Activated T-helper 1 cell treated with anti-CD3 and anti-CD28 coated beads, Interleukin-12 subunit alpha, Interleukin-12 subunit beta, Interleukin-2, Interleukin-4 antibody, amounts not matched to agents 30 ng/mL and 10 ng/mL and 1 ng/mL, durations not matched to agents 14 hours and 24 hours and 36 hours (primary cell): Measurements from ENCODE around the gene CXADR. TPM values are rescaled to one million over a fixed set of nuclear protein-coding genes. Genes with fewer than 3 reads are reported as not detected.

Experiments used
- DNase-seq: peaks from one replicate; pipeline ENCODE4 v3.0.0; 2021; ENCODE audit warnings: low spot score
- H3K27ac Mint-ChIP-seq: one replicate; pipeline ENCODE4 v1.8.0; 2021; ENCODE audit warnings: mild to moderate bottlenecking, mixed read lengths
- H3K27me3 Mint-ChIP-seq: one replicate; pipeline ENCODE4 v1.8.0; 2022; ENCODE audit warnings: mild to moderate bottlenecking, moderate library complexity, mixed read lengths; ENCODE audit not compliant: insufficient read depth
- H3K36me3 Mint-ChIP-seq: one replicate; pipeline ENCODE4 v1.8.0; 2021; ENCODE audit warnings: low read depth, mixed read lengths
- H3K4me1 Mint-ChIP-seq: one replicate; pipeline ENCODE4 v1.8.0; 2021; ENCODE audit warnings: low read depth, mixed read lengths
- H3K4me3 Mint-ChIP-seq: one replicate; pipeline ENCODE4 v1.8.0; 2021; ENCODE audit warnings: mild to moderate bottlenecking, moderate library complexity, mixed read lengths
- H3K9me3 Mint-ChIP-seq: one replicate; pipeline ENCODE4 v1.8.0; 2021; ENCODE audit warnings: mixed read lengths
- intact Hi-C: fragments of 100-400 bp; cut with micrococcal nuclease; formaldehyde crosslinking; loops from one replicate; pipeline ENCODE4 v1.15.1; 2024
- total RNA-seq: library from RNA; stranded (reverse); gene quantifications from 2 replicates; pipeline ENCODE4 v1.2.3, GENCODE V29; 2022

CXADR gene
- total RNA-seq, 1 donor from 2014 or later, result 0.18 TPM

GRCh38 chr21:17537299-17537698, 24.5 kb downstream of the CXADR start:
- no peak for DNase-seq
- Mint-ChIP-seq H3K4me1 (no peaks in the 10 kb centered on the region), H3K4me3 (no peak overlapping the region), H3K36me3 (no peaks in the 10 kb centered on the region), H3K27ac (no peak overlapping the region), H3K9me3 (no peaks in the 10 kb centered on the region), H3K27me3 (peaks cover 2% of the 10 kb centered on the region)
- intact Hi-C loops, result no loop called here

- Mint-ChIP-seq H3K36me3 (no peaks in the 10 kb centered on the region), H3K27ac (no peak overlapping the region), H3K27me3 (peaks cover 2% of the 10 kb centered on the region), H3K9me3 (no peaks in the 10 kb centered on the region), H3K4me3 (no peak overlapping the region), H3K4me1 (no peaks in the 10 kb centered on the region)
- no peak for DNase-seq
- intact Hi-C loops, result no loop called here
Observed at GRCh38 chr21:17538576-17538975, 25.7 kb downstream of the CXADR start.

- Mint-ChIP-seq H3K4me1 (no peaks in the 10 kb centered on the region), H3K36me3 (no peaks in the 10 kb centered on the region), H3K4me3 (no peak overlapping the region), H3K27me3 (peaks cover 2% of the 10 kb centered on the region), H3K9me3 (no peaks in the 10 kb centered on the region), H3K27ac (no peak overlapping the region)
- DNase-seq, result no peak
- intact Hi-C loops, result no loop called here
Observed at GRCh38 chr21:17539323-17539722, 26.5 kb downstream of the CXADR start.

GRCh38 chr21:17539743-17540341, 27.0 kb downstream of the CXADR start:
- intact Hi-C loops, result no loop called here
- Mint-ChIP-seq H3K9me3 (no peaks in the 10 kb centered on the region), H3K27me3 (peaks cover 2% of the 10 kb centered on the region), H3K27ac (no peak overlapping the region), H3K36me3 (no peaks in the 10 kb centered on the region), H3K4me3 (no peak overlapping the region), H3K4me1 (no peaks in the 10 kb centered on the region)
- no peak for DNase-seq

- no peak for DNase-seq
- Mint-ChIP-seq H3K4me3 (no peak overlapping the region), H3K27me3 (peaks cover 2% of the 10 kb centered on the region), H3K9me3 (no peaks in the 10 kb centered on the region), H3K36me3 (no peaks in the 10 kb centered on the region), H3K4me1 (no peaks in the 10 kb centered on the region), H3K27ac (no peak overlapping the region)
- intact Hi-C loops, result no loop called here
Observed at GRCh38 chr21:17540530-17540929, 27.7 kb downstream of the CXADR start.

GRCh38 chr21:17542371-17543011, 29.6 kb downstream of the CXADR start:
- H3K4me3 Mint-ChIP-seq, result no peak overlapping the region
- DNase-seq, result no peak
- H3K4me1 Mint-ChIP-seq, result no peaks in the 10 kb centered on the region

GRCh38 chr21:17545007-17545406, 32.2 kb downstream of the CXADR start:
- no peak overlapping the region for H3K27ac Mint-ChIP-seq
- H3K27me3 Mint-ChIP-seq, result peaks cover 2% of the 10 kb centered on the region
- DNase-seq, result no peak
- H3K36me3 Mint-ChIP-seq, result no peaks in the 10 kb centered on the region
- no peaks in the 10 kb centered on the region for H3K9me3 Mint-ChIP-seq
- intact Hi-C loops, result no loop called here
- H3K4me3 Mint-ChIP-seq, result no peak overlapping the region
- H3K4me1 Mint-ChIP-seq, result no peaks in the 10 kb centered on the region

More at GRCh38 chr21:17542371-17543011, 29.6 kb downstream of the CXADR start:
- intact Hi-C loops, result no loop called here
- H3K27ac Mint-ChIP-seq, result no peak overlapping the region
- peaks cover 2% of the 10 kb centered on the region for H3K27me3 Mint-ChIP-seq
- H3K9me3 Mint-ChIP-seq, result no peaks in the 10 kb centered on the region
- H3K36me3 Mint-ChIP-seq, result no peaks in the 10 kb centered on the region

- no peaks in the 10 kb centered on the region for H3K4me1 Mint-ChIP-seq
- no peak for DNase-seq
- no peaks in the 10 kb centered on the region for H3K36me3 Mint-ChIP-seq
- no peak overlapping the region for H3K27ac Mint-ChIP-seq
- no peak overlapping the region for H3K4me3 Mint-ChIP-seq
- H3K9me3 Mint-ChIP-seq, result no peaks in the 10 kb centered on the region
- H3K27me3 Mint-ChIP-seq, result peaks cover 2% of the 10 kb centered on the region
- intact Hi-C loops, result no loop called here
Observed at GRCh38 chr21:17548262-17548661, 35.4 kb downstream of the CXADR start.

- H3K9me3 Mint-ChIP-seq, result no peaks in the 10 kb centered on the region
- H3K27me3 Mint-ChIP-seq, result peaks cover 2% of the 10 kb centered on the region
- no peak overlapping the region for H3K4me3 Mint-ChIP-seq
- no peak overlapping the region for H3K27ac Mint-ChIP-seq
- DNase-seq, result no peak
- no peaks in the 10 kb centered on the region for H3K36me3 Mint-ChIP-seq
- intact Hi-C loops, result no loop called here
- H3K4me1 Mint-ChIP-seq, result no peaks in the 10 kb centered on the region
Observed at GRCh38 chr21:17550671-17551308, 37.9 kb downstream of the CXADR start.

- no peak for DNase-seq
- Mint-ChIP-seq H3K4me3 (no peak overlapping the region), H3K27ac (no peak overlapping the region), H3K4me1 (no peaks in the 10 kb centered on the region), H3K9me3 (no peaks in the 10 kb centered on the region), H3K36me3 (no peaks in the 10 kb centered on the region), H3K27me3 (peaks cover 2% of the 10 kb centered on the region)
- intact Hi-C loops, result no loop called here
Observed at GRCh38 chr21:17552410-17552809, 39.6 kb downstream of the CXADR start.

- Mint-ChIP-seq H3K4me1 (no peaks in the 10 kb centered on the region), H3K9me3 (no peaks in the 10 kb centered on the region), H3K27ac (no peak overlapping the region), H3K4me3 (no peak overlapping the region), H3K27me3 (peaks cover 2% of the 10 kb centered on the region), H3K36me3 (no peaks in the 10 kb centered on the region)
- no peak for DNase-seq
- intact Hi-C loops, result no loop called here
Observed at GRCh38 chr21:17554120-17554519, 41.3 kb downstream of the CXADR start.

- intact Hi-C loops, result no loop called here
- Mint-ChIP-seq H3K4me1 (no peaks in the 10 kb centered on the region), H3K36me3 (no peaks in the 10 kb centered on the region), H3K4me3 (no peak overlapping the region), H3K9me3 (no peaks in the 10 kb centered on the region), H3K27me3 (peaks cover 2% of the 10 kb centered on the region), H3K27ac (no peak overlapping the region)
- no peak for DNase-seq
Observed at GRCh38 chr21:17554679-17555465, 42.0 kb downstream of the CXADR start.
